PC-3 (cell line): ENCODE results near the gene LHX5.
"Not testable (repeated sequence)": the region's sequence is repeated elsewhere in the genome, so short reads cannot be mapped to it uniquely, and the experiment has no call there.

ENCODE experiments used
- EZH2 ChIP-seq: fragments of 300-600 bp; sonication (generic); IDR thresholded peaks from one replicate; pipeline ENCODE4 v1.6.1; 2017; ENCODE audit warnings: antibody characterized with exemption, mild to moderate bottlenecking, low read length; ENCODE audit not compliant: unreplicated experiment
- EZH2phosphoT487 ChIP-seq: fragments of 300-600 bp; sonication (generic); IDR thresholded peaks from 2 replicates; pipeline ENCODE4 v1.6.1; 2018; ENCODE audit warnings: mild to moderate bottlenecking, antibody characterized with exemption, low read length, borderline replicate concordance
- TF ChIP-seq, protein P1 (sequence below): fragments of 300-600 bp; sonication (generic); conservative IDR thresholded peaks from 2 replicates; pipeline ENCODE4 v1.5.1; 2017; ENCODE audit warnings: antibody characterized with exemption, low read depth, mild to moderate bottlenecking, low read length

GRCh38 chr12:113495941-113496340, 24.3 kb upstream of the LHX5 start:
- TF ChIP-seq, protein P1, sequence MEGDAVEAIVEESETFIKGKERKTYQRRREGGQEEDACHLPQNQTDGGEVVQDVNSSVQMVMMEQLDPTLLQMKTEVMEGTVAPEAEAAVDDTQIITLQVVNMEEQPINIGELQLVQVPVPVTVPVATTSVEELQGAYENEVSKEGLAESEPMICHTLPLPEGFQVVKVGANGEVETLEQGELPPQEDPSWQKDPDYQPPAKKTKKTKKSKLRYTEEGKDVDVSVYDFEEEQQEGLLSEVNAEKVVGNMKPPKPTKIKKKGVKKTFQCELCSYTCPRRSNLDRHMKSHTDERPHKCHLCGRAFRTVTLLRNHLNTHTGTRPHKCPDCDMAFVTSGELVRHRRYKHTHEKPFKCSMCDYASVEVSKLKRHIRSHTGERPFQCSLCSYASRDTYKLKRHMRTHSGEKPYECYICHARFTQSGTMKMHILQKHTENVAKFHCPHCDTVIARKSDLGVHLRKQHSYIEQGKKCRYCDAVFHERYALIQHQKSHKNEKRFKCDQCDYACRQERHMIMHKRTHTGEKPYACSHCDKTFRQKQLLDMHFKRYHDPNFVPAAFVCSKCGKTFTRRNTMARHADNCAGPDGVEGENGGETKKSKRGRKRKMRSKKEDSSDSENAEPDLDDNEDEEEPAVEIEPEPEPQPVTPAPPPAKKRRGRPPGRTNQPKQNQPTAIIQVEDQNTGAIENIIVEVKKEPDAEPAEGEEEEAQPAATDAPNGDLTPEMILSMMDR: not testable (repeated sequence)
- TF ChIP-seq EZH2phosphoT487, EZH2: not testable (repeated sequence)
